Body of pancreas (tissue), 4 donors: Measurements from ENCODE around the gene DCAF7.

Experiments
- POLR2A ChIP-seq, 3 donors: fragments of 450-650 bp; IDR thresholded peaks; one replicate each; pipeline ENCODE4 v1.6.1; 2016; ENCODE audit warnings: antibody characterized with exemption in 3 of 3, mild to moderate bottlenecking in 2 of 3
- TF ChIP-seq, protein P1 (sequence below), 7 experiments: fragments of 450-650 bp in 4 of 7; fragments of 200-600 bp in 3 of 7; sonication (generic) in 3 of 7; IDR thresholded peaks; one replicate each; pipeline ENCODE4 v1.5.1; 2016 to 2019; ENCODE audit warnings: antibody characterized with exemption in 7 of 7

DNA sequence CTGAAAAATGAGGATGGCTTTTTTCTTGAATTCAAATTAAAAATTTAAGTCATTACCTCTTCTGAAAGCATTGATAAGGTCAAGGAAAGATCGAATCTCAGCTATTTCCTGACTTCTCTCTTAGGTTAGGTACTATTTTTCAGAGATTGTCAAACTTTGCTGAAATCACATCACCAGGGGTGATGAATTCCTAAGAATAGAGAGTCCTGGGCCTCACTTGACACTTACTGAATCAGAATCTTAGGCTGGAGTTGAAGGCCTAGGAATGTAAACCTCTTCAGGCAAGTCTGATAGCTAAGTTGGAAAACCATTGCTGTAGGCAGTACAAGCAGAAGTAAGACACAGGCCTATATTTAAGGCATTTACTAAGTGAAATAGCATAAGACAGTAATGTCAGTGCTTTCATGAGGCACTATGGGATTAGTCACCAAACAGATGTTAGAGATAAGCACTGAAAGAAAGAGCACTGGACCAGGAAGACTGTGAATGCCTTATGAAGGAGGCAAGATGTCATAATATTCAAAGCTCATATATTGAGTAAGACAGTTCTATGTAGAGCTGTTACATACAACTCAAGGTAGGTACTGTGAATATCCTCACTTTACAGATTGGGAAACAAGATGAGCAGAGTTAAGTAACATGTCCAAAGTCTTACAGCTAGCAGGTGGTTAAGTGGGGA lies 21.5 kb downstream of the DCAF7 start:
- TF ChIP-seq, protein P1, sequence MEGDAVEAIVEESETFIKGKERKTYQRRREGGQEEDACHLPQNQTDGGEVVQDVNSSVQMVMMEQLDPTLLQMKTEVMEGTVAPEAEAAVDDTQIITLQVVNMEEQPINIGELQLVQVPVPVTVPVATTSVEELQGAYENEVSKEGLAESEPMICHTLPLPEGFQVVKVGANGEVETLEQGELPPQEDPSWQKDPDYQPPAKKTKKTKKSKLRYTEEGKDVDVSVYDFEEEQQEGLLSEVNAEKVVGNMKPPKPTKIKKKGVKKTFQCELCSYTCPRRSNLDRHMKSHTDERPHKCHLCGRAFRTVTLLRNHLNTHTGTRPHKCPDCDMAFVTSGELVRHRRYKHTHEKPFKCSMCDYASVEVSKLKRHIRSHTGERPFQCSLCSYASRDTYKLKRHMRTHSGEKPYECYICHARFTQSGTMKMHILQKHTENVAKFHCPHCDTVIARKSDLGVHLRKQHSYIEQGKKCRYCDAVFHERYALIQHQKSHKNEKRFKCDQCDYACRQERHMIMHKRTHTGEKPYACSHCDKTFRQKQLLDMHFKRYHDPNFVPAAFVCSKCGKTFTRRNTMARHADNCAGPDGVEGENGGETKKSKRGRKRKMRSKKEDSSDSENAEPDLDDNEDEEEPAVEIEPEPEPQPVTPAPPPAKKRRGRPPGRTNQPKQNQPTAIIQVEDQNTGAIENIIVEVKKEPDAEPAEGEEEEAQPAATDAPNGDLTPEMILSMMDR (IDR thresholded peaks at IDR 0.05): no peak
- no peak for TF ChIP-seq POLR2A (IDR thresholded peaks at IDR 0.05)
